ENCODE data around the gene MRPL55. TPM values are rescaled to one million over a fixed set of nuclear protein-coding genes. Genes with fewer than 3 reads are reported as not detected.

Gene MRPL55
- total RNA-seq = 35.8 TPM

GRCh38 chr1:228109073-228109961 lies at the start of gene MRPL55:
TSS of gene MRPL55 (minus strand) at chr1:228109299. CDS start at chr1:228108260, 1,039 bp downstream.

GRCh38 chr1:228149406-228150119 lies 40.5 kb upstream of the MRPL55 start, which contains the start of gene GJC2:
TSS of gene GJC2 (plus strand) at chr1:228149930. CDS start at chr1:228157759, 7,829 bp downstream.

GRCh38 chr1:228139931-228140723 lies 31.0 kb upstream of the MRPL55 start, which contains the start of gene GUK1:
TSS of gene GUK1 (plus strand) at chr1:228140279. CDS start at chr1:228140303, 24 bp downstream.

GRCh38 chr1:228102791-228103620 lies 6.1 kb downstream of the MRPL55 start, which contains the start of gene C1orf35:
TSS of gene C1orf35 (minus strand) at chr1:228103325. CDS start at chr1:228103227, 98 bp downstream.

GRCh38 chr1:228082214-228082917 lies 26.7 kb downstream of the MRPL55 start, which contains the start of gene ARF1:
TSS of gene ARF1 (plus strand) at chr1:228082708. CDS start at chr1:228097115, 14,407 bp downstream.

Small RNAs within 50 kb of the gene (small RNA-seq; reads per million reads assigned to genes)
- gene AL359510.1 = not detected

Other genes with a start within 250 kb of the MRPL55 start
- 2.8 TPM for gene WNT9A, start 161.4 kb downstream of the MRPL55 start, total RNA-seq
- gene WNT3A, start 102.3 kb downstream of the MRPL55 start, total RNA-seq = not detected
- gene ARF1, start 26.6 kb downstream of the MRPL55 start, total RNA-seq = 184 TPM
- gene C1orf35, start 6.0 kb downstream of the MRPL55 start, total RNA-seq = 6.5 TPM
- 160 TPM for gene GUK1, start 31.0 kb upstream of the MRPL55 start, total RNA-seq
- gene GJC2, start 40.6 kb upstream of the MRPL55 start, total RNA-seq = 0.92 TPM
- gene IBA57, start 56.5 kb upstream of the MRPL55 start, total RNA-seq = 5.5 TPM
- gene OBSCN, start 98.7 kb upstream of the MRPL55 start, total RNA-seq = 30.2 TPM

Data from diencephalon (tissue), 1 donor.